Heart left ventricle (tissue), 13 donors: ENCODE measurements around the gene PLCL1.

ENCODE experiments used
- CTCF ChIP-seq, 12 donors: fragments of 200-600 bp; sonication (generic) in 4 of 12; IDR thresholded peaks; one replicate each; pipeline versions ENCODE4 v1.5.0 to v1.8.0; 2018 to 2022; ENCODE audit warnings: antibody characterized with exemption in 12 of 12, mild to moderate bottlenecking in 5 of 12
- POLR2A ChIP-seq, 2 donors: fragments of 450-650 bp; IDR thresholded peaks; one replicate each; pipeline ENCODE4 v1.6.1; 2017; ENCODE audit warnings: antibody characterized with exemption in 2 of 2, mild to moderate bottlenecking in 2 of 2, moderate library complexity in 2 of 2
- donor health status: ischemic (EF 13 %, LVEDD 7.1; RV severe dilation, severe dysfunction).
- donor health status: DM: no; HTN: yes; CAD: no.
- donor health status: DM: no; HTN: no; CAD: no.
- donor health status: ischemic (EF 25% LVEDD 6.9; RV normal size, moderate dysfunction).
- donor health status: ischemic (EF 25% LVEDD 5.7; RV mildly dilated, moderate dysfunction).
- donor health status: ischemic (EF 35%, LVEDD 5.7; RV mildly dilated, moderate dysfunction).
- donor health status: nonischemic (EF 11% LVEDD 7.7; RV severe dilation, severe dysfunction).
- donor health status: DM: yes; HTN: yes; CAD: no.
- donor health status: PGD.
- donor health status: ischemic (EF 29% LVEDD 5.4; RV normal size, mild dysfunction).
- donor health status: nonischemic (EF 23%, LVEDD 6.1; RV moderate dilation, normal function).

GRCh38 chr2:198129609-198130008 lies 325.2 kb downstream of the PLCL1 start:
- TF ChIP-seq CTCF (IDR thresholded peaks at IDR 0.05): no peak
- no peak for TF ChIP-seq POLR2A (IDR thresholded peaks at IDR 0.05)
